ENCODE data around the gene PLXNA4. TPM values are rescaled to one million over a fixed set of nuclear protein-coding genes. Genes with fewer than 3 reads are reported as not detected.

Gene PLXNA4
- total RNA-seq, 4 donors from 2014 or later, result 0.31 to 0.66 (median 0.43) TPM

GRCh38 chr7:132154695-132155471 lies 421.4 kb downstream of the PLXNA4 start:
- Histone ChIP-seq H3K9me3 (no peaks in the 10 kb centered on the region), H3K36me3 (no peaks in the 10 kb centered on the region), H3K4me3 (no peak overlapping the region), H3K27me3 (no peaks in the 10 kb centered on the region), H3K4me1 (no peaks in the 10 kb centered on the region), H3K27ac (no peak overlapping the region)
- ATAC-seq, result no peak
- TF ChIP-seq POLR2A (IDR thresholded peaks at IDR 0.05) (no peak), CTCF (IDR thresholded peaks at IDR 0.05 in 4 of 5, conservative IDR thresholded peaks at IDR 0.05 in 1 of 5) (no peak)
- intact Hi-C loops (cut with DNase I; ENCODE audit: low total_unique reads), result loop anchor here (1.0 kb wide), 1 partner anchor 210 kb away; no protein-coding TSS in a partner anchor
- no peak for DNase-seq
- in situ Hi-C loops (cut with MboI; ENCODE audit: low sequenced_read_pairs in 4 of 4), result loop anchor here in 1 of 4 donors (5.0 kb wide), 1 partner anchor 208 kb away; no protein-coding TSS in a partner anchor

- Histone ChIP-seq H3K4me3 (no peak overlapping the region), H3K27me3 (no peaks in the 10 kb centered on the region), H3K36me3 (no peaks in the 10 kb centered on the region), H3K27ac (no peak overlapping the region), H3K4me1 (no peaks in the 10 kb centered on the region), H3K9me3 (no peaks in the 10 kb centered on the region)
- no peak for ATAC-seq
- intact Hi-C loops (cut with DNase I; ENCODE audit: low total_unique reads) (loop anchor here (1.0 kb wide), 1 partner anchor 209 kb away; no protein-coding TSS in a partner anchor), in situ Hi-C loops (cut with MboI; ENCODE audit: low sequenced_read_pairs in 4 of 4) (loop anchor here in 1 of 4 donors (5.0 kb wide), 1 partner anchor 207 kb away; no protein-coding TSS in a partner anchor)
- DNase-seq, result no peak
- TF ChIP-seq POLR2A (IDR thresholded peaks at IDR 0.05) (no peak), CTCF (IDR thresholded peaks at IDR 0.05 in 4 of 5, conservative IDR thresholded peaks at IDR 0.05 in 1 of 5) (peak in 2 of 5 experiments; percentile 26 to 31)
Measured at GRCh38 chr7:132154248-132154647, 422.0 kb downstream of the PLXNA4 start.

GRCh38 chr7:132152131-132152889 lies 424.0 kb downstream of the PLXNA4 start:
- no peaks in the 10 kb centered on the region for H3K27me3 ChIP-seq
- TF ChIP-seq POLR2A (IDR thresholded peaks at IDR 0.05) (no peak), CTCF (IDR thresholded peaks at IDR 0.05 in 4 of 5, conservative IDR thresholded peaks at IDR 0.05 in 1 of 5) (no peak)
- no peak for DNase-seq
- in situ Hi-C loops (cut with MboI; ENCODE audit: low sequenced_read_pairs in 4 of 4) (loop anchor here in 1 of 4 donors (5.0 kb wide), 1 partner anchor 205 kb away; no protein-coding TSS in a partner anchor), intact Hi-C loops (cut with DNase I; ENCODE audit: low total_unique reads) (no loop called here)
- H3K4me3 ChIP-seq, result no peak overlapping the region
- H3K27ac ChIP-seq, result no peak overlapping the region
- no peaks in the 10 kb centered on the region for H3K36me3 ChIP-seq
- no peak for ATAC-seq
- H3K9me3 ChIP-seq, result no peaks in the 10 kb centered on the region
- no peaks in the 10 kb centered on the region for H3K4me1 ChIP-seq

- in situ Hi-C loops (cut with MboI; ENCODE audit: low sequenced_read_pairs in 4 of 4) (loop anchor here in 1 of 4 donors (5.0 kb wide), 1 partner anchor 203 kb away; no protein-coding TSS in a partner anchor), intact Hi-C loops (cut with DNase I; ENCODE audit: low total_unique reads) (no loop called here)
- DNase-seq (no peak), ATAC-seq (no peak)
- TF ChIP-seq POLR2A (IDR thresholded peaks at IDR 0.05), result no peak
- no peak for TF ChIP-seq CTCF (IDR thresholded peaks at IDR 0.05 in 4 of 5, conservative IDR thresholded peaks at IDR 0.05 in 1 of 5)
- Histone ChIP-seq H3K4me1 (no peaks in the 10 kb centered on the region), H3K27ac (no peak overlapping the region), H3K36me3 (no peaks in the 10 kb centered on the region), H3K27me3 (no peaks in the 10 kb centered on the region), H3K4me3 (no peak overlapping the region), H3K9me3 (no peaks in the 10 kb centered on the region)
Measured at GRCh38 chr7:132150711-132151110, 425.6 kb downstream of the PLXNA4 start.
